Pulmonary artery endothelial cell (primary cell): Measurements from ENCODE around the gene CRB2. TPM values are rescaled to one million over a fixed set of nuclear protein-coding genes. Genes with fewer than 3 reads are reported as not detected.

ENCODE experiments used
- DNase-seq: peaks from one replicate; pipeline ENCODE4 v3.0.0-alpha.2; 2011; ENCODE audit warnings: low read depth, low spot score
- total RNA-seq: library from RNA; depleted of rRNA; stranded (reverse); fragments of >200 nt; gene quantifications from 2 replicates; pipeline ENCODE4 v1.2.3, GENCODE V29; 2014

The CRB2 gene
- total RNA-seq, 1 donor from 2014 or later, result not detected

DNA sequence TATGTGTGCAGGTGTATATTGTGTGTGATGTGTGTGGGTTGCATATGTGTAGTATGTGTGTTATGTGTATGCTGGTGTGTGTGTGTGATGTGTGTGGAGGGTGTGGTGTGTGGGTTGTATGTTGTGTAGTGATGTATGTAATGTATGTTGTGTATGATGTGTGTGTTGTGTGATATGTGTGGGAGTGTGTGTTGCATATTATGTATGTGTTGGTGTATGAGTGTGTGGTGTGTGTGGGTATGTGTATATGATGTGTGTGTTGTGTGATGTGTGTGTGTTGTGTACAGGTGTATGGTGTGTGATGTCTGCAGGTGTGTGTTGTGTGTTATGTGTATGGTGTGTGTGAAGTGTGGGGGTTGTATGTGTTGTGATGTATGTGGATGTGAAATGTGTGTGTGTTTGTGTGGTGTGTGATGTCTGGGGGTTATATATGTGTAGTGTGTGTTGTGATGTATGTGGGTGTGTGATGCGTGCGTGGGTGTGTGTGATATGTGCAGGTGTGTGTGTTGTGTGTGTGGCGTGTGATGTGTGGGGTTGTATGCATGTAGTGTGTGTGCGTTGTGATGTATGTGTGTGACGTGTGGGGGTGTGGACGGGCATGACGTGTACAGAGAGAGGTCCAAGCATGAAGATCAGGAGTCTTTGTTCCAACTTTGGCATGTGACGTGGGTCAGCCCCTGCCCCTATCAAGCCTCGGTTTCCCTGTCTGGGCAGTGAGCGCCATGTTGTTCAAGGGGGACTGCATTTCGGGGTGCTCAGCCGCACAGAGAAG lies 8.5 kb upstream of the CRB2 start:
- DNase-seq, result no peak

DNA sequence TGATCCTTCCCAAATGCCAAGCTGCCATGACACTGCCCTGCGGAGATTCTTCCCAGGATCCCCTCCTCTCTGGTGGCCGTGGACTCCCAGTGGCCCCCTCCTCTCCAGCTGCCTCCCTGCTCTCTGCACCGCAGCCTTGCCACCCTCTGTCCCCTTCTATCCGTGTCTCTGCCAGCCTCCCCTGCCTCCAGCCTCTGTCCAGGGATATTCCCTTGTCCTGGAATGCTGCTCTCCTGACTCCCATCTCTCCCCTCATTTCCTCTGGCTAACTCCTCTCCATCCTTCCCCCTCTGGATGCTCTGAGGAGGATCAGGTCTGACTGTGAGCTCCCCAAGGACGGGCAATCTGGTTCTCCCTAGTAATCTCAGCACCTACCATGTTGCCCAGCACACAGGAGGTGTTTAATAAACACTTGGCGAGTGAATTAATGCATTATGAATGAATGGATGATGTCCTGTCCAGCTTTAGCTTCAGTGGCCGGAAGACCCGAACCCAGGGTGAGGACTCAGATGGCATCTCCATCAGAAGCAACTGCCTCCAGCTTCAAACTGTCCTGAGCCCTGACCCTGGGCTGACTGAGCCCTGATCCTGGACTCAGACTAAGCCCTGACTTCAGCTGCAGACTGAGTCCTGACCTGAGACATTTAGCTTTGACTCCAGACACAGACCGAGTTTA lies 7.5 kb upstream of the CRB2 start:
- DNase-seq, result no peak

DNA sequence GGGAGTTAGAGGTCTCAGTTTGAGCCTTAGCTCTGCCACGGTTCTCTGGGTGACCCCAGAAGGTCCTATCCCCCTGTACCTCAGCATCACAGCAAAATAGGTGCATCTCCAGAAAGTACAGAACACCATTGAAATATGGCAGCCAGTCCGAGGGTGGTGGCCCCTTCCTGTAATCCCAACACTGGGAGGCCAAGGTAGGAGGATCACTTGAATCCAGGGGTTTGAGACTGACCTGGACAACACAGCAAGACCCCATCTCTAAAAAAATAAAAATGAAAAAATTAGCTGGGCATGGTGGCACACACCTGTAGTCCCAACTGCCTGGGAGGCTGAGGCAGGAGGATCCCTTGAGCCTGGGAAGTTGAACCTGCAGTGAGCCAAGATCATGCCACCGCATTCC lies 7.0 kb upstream of the CRB2 start:
- no peak for DNase-seq

DNA sequence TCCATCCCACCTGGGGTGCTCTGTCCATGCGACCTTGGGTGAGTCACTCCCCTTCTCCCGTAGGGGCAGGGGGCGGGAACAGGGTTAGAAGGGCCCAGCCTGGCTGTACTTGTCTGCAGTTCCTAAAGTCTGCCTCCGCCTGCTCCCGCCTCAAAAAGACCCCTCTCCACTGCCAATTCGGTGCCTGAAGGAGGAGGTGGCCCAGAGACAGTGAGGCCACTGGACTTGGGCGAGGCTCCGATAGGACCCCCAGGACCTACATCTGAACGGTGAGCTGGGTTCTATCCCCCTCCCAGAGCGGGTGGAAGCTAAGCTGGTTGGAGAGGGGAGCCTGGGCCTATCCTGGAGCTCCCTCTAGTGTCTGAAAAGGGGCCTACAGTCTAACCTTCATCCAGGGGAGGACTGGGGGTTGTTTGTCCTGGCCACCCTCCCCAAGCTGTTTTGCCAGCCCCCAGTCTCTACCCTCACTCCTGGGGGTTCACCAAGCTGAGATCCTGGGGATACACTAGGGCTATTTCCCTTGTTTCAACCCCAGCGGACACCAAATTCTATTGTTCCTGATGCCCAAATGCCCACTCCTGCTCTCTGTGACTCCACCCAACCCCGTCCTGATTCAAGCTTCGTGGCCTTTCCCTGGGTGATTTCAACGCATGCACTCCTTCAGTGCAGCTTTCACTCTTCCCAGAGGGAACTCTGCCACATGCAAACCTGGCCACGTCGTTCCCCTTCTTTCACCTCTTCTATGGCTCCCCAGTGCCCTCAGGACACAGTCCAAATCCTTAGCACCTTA lies 6.1 kb upstream of the CRB2 start:
- no peak for DNase-seq

DNA sequence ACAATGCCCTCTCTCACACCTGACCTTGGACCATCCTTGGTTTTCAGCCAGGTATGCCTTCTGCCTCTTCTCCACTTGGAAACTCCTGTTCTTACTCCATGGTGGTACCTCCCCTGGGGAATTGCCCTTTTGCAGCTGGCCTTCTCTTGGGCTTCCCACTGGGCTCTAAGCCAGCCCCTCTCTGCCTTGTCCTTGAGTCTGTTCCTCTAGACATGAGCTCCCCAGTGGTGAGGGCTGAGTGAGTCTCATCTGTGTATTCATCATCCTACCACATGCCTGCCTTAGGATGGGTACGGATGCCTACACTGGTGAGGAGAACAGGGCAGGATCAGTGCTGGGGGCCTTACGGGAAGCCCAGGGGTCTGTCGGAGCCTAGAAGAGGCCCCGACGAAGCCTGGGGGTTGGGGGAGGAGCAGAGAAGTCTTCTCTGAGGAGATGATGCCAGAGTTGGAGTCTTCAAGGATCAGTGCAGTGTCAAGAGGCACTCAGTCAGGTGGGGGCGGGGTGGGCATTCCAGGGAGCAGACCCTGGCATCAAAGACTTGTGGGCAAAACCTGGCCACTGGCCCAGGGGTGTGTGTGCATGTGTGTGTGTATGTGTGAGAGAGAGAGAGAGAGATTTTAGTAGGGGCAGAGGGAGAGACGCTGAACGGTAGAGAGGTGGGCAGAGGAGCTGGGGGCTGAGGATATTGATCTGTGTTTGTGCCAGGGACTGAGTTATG lies 5.2 kb upstream of the CRB2 start:
- DNase-seq, result no peak

DNA sequence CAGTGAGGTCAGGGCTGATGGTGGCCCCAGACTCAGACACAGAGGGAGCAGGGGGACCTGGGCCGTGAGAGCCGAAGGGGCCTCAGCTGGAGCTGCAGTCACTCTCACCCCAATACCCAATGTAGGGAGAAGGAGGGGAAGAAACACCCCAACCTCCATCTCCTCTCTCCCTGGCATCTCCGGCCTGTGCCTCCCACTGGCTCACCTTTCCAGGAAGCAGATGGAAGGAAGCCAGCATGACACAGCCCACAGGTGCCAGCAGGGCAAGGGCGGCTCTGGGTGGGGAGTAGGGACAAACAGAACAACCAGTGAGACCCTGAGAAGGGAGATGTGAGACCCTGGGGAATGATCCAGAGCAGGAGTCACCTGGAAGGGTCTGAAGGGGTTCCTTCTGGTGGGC lies 3.0 kb upstream of the CRB2 start:
- no peak for DNase-seq

DNA sequence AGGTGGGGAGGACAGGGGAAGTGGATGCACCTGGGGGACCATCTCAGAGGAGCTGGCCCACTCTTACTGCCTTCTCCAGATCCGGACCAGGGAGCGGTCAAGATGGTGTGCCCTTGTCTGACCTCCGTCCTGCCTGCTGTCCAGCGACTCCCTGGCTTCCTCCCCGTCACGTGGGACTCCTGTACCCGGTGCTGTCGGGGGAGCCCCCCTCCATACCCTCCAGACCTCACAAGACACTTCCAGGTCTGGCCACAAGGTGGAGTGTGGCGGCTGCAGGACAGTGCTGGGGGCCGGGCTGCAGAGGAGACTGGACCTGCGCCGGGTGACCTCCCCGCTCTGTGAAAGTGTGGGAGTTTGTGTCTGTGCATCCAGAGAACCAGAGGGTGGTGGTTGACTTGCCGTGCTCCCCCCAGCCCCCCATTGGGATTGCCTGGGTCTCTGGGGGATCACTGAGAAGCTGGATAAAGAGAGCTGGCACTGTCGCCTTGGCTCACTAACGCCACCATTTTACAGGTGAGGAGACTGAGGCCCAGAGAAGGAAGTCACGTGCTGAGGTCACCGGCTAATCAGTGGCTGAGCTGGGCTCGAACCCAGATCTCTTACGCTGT lies 1.9 kb upstream of the CRB2 start:
- no peak for DNase-seq

DNA sequence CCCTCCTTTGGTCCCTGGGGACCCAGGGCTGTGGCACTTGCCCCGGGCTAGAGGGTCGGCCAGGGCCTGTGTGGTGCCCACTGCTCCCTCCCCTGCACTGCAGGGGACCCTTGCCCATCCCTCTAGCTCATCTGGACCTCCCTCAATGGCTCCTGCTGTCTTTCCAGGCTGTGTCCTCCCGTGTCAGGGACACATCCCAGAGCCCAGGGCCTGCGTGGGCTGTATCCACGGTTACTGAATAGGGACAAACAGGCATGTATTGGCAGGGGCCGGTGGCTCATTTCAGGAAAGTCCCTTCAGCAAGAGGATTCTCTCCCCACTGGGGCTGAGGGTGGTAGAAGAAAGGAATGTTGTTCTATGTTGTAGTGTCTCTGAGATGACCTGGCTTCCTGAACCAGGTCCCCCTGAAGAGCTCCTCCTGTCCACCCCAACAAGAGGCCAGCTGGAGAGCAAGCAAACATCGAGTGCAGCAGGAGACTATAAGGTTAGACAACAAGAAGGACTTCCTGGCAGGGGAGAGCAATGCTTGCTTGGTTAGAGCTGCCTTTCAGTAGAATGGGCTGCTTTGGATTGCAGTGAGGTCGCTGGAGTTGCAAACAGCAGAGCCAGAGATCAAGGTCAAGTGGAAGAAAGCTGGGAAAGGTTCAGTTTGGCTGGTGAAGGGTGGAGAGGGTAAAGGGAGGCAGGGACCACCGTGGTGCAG lies 1.0 kb upstream of the CRB2 start:
- DNase-seq, result no peak

DNA sequence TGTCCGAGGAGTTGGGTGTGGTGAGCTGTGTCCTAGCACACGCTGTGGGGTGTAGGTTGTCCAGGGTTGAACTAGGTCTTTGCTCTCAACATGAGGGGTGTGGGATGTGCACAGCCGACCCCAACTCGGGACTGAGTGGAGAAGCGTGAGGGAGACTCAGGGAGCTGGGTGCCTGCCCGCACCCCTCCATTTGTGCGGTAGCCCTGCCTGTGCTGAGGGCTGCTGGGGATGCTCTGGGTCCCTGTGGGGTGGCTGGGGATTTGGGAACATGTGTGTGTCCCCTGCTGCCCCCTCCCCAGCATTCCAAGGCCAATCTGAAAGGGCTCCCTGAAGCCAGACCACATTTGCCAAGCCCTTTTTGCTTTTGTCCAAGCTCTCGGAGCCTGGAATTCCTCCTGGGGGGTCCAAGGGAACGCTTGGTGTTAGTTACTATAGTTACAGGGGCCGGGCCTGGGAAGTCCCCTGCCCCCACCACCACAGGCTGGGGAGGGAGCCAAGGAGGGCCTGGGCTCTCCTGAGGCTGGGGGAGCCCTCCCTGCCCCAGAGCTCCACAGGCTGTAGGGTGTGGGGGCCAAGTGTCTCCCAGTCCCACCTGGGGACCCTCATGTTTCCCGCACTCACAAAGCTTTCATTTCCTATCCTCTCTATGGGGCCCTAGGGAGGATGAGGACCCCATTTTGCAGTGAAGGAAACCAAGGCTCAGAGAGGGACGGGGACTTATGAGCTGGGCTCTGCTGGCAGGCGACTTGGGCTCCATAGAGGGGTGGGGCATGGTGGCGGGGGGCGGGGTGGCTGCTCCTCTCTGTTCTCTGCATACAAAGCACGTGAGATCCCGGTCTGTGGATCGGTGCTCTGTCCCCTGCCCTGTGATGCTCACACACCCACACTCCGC lies 1.1 kb downstream of the CRB2 start:
- no peak for DNase-seq

DNA sequence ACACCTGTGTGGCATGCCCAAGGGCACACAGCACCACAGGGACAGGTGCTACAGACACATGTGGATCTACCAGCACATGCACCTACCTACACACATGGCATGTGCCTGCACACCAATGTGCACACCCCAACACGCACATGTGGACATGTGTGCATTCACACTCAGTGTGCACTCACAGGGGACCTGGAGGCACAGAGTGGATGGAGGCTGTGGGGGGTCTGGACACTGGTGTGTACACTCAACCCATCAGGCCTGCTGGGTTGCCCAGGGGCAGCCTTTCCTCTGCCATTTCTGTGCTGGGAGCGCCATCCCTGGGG lies 1.7 kb downstream of the CRB2 start:
- DNase-seq, result no peak

DNA sequence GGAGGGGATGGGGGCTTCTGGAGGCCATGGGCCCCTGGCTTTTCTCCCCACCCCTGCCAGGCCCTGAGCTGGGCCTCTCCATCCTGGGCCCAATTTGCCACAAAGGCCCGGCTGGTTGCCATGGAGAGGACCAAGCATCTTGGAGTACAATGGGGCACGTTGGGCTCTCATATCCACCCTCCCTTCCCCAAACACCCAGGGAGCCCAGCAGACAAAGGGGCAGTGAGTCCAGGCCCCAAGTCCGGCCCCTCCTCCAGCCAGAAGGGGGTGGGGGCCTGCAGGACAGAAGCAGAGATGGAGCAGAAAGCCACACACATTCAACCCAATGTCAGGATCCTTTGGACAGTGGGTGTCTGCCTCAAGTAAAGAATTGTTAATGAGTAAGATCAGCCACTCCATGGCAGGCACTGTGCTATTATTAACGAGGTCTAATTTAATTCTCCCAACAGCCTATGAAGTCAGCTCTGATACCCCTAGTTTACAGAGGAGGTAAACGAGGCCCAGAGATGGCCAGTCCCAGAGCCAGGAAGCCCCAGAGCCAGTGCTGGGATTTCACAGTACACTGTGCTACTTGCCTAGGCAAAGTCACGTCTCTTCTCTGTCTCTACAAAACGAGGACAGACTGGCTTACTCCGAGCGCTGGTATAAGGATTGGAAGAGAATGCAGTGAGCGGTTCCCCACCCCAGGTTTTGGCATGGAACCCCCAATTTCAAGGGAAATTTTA lies 2.3 kb downstream of the CRB2 start:
- DNase-seq, result no peak

DNA sequence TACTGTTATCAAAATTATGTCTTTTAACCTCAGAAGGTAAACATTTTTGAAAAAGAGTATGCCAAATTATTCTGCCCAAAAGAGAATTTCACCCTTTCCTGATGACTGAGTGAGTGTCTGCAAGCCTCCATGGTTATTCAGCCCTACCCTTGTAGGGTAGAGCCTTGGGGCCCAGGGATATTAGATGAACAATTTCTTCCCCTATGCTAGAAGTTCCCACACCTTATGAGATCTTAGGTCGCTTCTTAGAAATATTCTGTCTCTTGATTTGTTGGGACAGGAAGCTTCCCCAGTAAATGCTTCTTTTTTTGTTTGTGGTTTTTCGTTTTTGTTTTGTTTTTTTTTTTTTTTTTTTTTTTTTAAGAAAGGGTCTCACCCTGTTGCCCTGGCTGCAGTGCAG lies 3.1 kb downstream of the CRB2 start:
- no peak for DNase-seq

DNA sequence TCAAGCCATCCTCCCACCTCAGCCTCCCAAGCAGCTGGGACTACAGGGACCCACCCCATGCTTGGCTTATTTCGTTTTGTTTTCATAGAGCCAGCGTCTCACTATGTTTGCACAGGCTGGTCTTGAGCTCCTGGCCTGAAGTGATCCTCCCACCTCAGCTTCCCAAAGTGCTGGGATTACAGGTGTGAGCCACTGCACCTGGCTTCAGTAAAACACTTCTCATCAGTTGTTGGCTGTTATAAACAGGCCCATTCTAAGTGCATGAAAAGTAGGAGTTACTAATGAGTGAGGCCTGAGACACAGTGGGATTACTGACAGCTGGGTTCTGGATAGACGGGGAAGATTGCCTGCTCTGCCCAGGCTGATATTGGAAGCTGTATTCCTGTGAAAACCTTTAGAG lies 3.5 kb downstream of the CRB2 start:
- DNase-seq, result no peak

DNA sequence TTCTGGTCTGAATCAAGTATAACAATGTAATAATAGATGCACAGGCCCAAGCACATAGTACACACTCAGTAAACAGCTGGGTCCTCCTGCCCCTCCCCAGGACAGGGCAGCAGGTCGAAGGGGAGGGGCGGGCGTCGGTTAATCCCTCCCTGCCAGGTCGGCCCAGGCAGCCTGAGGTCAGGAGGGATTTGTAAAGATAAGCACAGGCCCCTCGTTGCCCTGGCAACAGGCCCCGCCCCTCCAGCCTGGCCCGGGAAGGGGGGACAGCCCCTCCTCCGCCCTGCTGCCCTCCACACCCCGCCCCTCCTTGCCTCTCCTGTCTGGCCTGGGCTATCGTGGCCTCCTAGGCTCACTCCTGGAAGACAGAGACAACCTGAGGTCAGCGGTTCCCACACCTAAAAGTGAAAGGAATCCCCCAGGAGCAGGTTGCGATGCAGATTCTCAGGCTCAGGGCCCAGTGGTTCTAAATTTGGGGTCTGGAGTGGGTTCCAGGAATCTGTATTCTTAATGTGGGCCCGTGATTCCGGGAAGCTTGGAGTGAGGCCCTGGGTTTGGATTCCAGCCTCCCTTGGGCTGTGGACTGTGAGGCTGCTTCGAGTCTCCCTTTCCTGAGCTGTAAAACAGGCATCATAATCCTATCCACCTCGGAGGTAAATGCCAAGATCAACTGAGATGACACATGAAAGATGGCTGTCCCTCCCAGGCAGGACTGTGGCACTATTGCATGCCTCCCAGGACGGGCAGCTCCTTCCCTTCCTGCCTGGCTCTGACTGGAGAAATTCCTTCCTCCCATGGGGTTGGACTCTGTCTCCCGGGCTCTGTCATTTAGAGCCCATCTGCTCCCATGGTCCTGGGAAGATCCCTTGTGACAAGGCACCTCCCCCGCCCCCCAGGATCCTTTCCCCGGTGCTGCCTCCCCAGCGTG lies 4.4 kb downstream of the CRB2 start:
- DNase-seq, result no peak

DNA sequence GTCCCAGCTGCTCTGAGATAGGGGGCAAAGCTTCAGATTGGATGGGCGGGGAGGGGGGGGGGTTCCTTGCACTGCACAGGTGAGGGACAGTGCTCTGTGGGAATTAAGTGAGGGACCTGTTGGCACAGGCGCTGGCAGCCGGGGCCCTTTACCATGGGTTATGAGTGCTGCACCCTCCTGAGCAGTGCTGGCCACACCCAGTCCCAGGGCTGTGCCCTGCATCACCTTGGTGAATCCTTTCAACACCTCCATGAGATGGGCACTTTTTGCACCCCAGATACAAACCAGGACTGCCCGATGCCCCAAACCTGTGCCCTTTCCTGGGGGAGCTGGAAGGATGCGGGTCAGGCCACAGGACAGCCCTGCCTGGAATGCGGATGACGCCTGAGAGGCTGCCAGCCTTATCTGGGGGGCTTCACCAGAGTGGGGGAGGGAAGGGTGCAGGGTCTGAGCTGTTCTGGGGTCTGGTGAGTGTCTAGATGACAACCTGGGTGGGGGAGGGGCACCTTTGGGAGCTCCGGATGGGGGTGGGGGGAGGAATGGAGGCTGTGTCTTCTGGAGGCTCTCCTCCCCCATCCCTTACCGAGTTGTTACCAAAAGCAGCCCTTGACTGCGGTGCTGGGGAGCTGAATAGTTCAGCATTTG lies 5.2 kb downstream of the CRB2 start:
- DNase-seq, result no peak

DNA sequence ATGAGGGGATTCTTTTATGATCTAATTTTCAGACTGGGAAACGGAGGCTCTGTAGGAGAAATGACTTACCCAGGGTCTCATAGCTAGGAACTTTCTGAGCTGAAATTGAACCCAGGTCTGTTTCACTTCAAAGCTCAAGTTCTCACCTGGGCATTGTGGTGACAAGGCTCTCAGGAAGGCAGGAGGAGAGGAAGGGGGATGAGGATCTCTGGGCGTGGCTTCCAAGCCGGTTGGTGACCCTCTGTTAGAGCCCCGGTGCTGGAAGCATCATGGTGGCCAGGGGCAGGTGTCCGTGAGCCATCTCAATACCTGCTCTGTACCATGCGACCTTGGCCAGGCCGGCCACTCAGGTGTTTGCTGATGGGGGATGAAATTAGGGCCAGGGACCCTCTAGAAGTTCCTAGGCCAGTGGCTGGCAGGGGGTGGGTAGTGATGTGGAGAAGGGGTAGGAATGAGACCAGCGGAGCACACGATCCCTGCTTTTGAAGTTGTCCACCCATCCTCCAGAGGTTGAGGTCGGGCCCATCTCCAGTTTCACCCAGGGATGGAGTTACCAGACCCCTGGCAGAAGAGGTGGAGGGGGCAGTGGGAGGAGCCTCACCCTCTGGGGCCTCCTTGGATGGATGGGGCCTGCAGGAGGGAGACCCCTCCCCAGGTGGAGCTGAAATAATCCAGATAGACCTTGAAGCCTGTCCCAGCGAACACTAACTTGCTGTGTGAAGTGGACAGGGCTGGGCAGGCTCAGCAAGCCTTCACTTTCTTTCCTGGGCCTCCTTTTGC lies 5.9 kb downstream of the CRB2 start:
- no peak for DNase-seq

DNA sequence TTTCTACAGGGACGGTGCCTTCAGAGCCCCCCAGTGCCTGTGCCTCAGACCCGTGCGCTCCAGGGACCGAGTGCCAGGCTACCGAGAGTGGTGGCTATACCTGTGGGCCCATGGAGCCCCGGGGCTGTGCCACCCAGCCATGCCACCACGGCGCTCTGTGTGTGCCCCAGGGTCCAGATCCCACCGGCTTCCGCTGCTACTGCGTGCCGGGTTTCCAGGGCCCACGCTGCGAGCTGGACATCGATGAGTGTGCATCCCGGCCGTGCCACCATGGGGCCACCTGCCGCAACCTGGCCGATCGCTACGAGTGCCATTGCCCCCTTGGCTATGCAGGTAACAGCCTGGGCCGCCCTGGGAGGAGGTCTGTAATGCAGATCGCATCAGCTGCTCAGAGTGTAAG lies 6.9 kb downstream of the CRB2 start:
- DNase-seq, result no peak
